Measurements from ENCODE around the gene MOSPD2. TPM values are rescaled to one million over a fixed set of nuclear protein-coding genes. Genes with fewer than 3 reads are reported as not detected.
A peak's percentile ranks its signal among the peaks of the same experiment; 100 is the strongest.

Gene MOSPD2
- total RNA-seq, 1 donor from 2014 or later, result 15.0 TPM

- peak overlapping the region; percentile 32 to 59 for H3K27ac ChIP-seq
- no peak overlapping the region for H3K4me3 ChIP-seq
- DNase-seq (ENCODE audit: low spot score in 2 of 2), result no peak
- no peak for TF ChIP-seq CTCF (IDR thresholded peaks at IDR 0.05)
- intact Hi-C loops (cut with DNase I), result loop anchor here (5.0 kb wide), 1 partner anchor 50 kb away; the partner anchor contains the start of genes FANCB and MOSPD2
- no peaks in the 10 kb centered on the region for H3K9me3 ChIP-seq
- no peaks in the 10 kb centered on the region for H3K4me1 ChIP-seq
- no peaks in the 10 kb centered on the region for H3K36me3 ChIP-seq
- H3K27me3 ChIP-seq, result no peaks in the 10 kb centered on the region
Measured at GRCh38 chrX:14922437-14922836, 49.2 kb downstream of the MOSPD2 start.

GRCh38 chrX:14923761-14924160, 50.5 kb downstream of the MOSPD2 start:
- Histone ChIP-seq H3K27me3 (no peaks in the 10 kb centered on the region), H3K27ac (no peak overlapping the region), H3K4me1 (no peaks in the 10 kb centered on the region), H3K4me3 (no peak overlapping the region), H3K9me3 (no peaks in the 10 kb centered on the region), H3K36me3 (no peaks in the 10 kb centered on the region)
- no peak for DNase-seq (ENCODE audit: low spot score in 2 of 2)
- TF ChIP-seq CTCF (IDR thresholded peaks at IDR 0.05), result no peak
- intact Hi-C loops (cut with DNase I), result loop anchor here (5.0 kb wide), 1 partner anchor 51 kb away; the partner anchor contains the start of genes FANCB and MOSPD2

- Histone ChIP-seq H3K36me3 (no peaks in the 10 kb centered on the region), H3K4me1 (no peaks in the 10 kb centered on the region), H3K27ac (peak overlapping the region; percentile 25 to 45), H3K9me3 (no peaks in the 10 kb centered on the region), H3K27me3 (no peaks in the 10 kb centered on the region), H3K4me3 (no peak overlapping the region)
- no peak for TF ChIP-seq CTCF (IDR thresholded peaks at IDR 0.05)
- DNase-seq (ENCODE audit: low spot score in 2 of 2), result no peak
- intact Hi-C loops (cut with DNase I), result no loop called here
Measured at GRCh38 chrX:14926471-14926870, 53.2 kb downstream of the MOSPD2 start.

GRCh38 chrX:14927401-14927800, 54.2 kb downstream of the MOSPD2 start:
- Histone ChIP-seq H3K36me3 (no peaks in the 10 kb centered on the region), H3K27ac (no peak overlapping the region), H3K27me3 (no peaks in the 10 kb centered on the region), H3K9me3 (no peaks in the 10 kb centered on the region), H3K4me1 (no peaks in the 10 kb centered on the region), H3K4me3 (no peak overlapping the region)
- DNase-seq (ENCODE audit: low spot score in 2 of 2), result no peak
- intact Hi-C loops (cut with DNase I), result no loop called here
- no peak for TF ChIP-seq CTCF (IDR thresholded peaks at IDR 0.05)

GRCh38 chrX:14930663-14931062, 57.4 kb downstream of the MOSPD2 start:
- Histone ChIP-seq H3K36me3 (no peaks in the 10 kb centered on the region), H3K27ac (no peak overlapping the region), H3K27me3 (no peaks in the 10 kb centered on the region), H3K4me3 (no peak overlapping the region), H3K4me1 (no peaks in the 10 kb centered on the region), H3K9me3 (no peaks in the 10 kb centered on the region)
- DNase-seq (ENCODE audit: low spot score in 2 of 2), result no peak
- no peak for TF ChIP-seq CTCF (IDR thresholded peaks at IDR 0.05)
- intact Hi-C loops (cut with DNase I), result no loop called here

GRCh38 chrX:14932136-14932535, 58.9 kb downstream of the MOSPD2 start:
- no peak for TF ChIP-seq CTCF (IDR thresholded peaks at IDR 0.05)
- Histone ChIP-seq H3K4me1 (no peaks in the 10 kb centered on the region), H3K27ac (no peak overlapping the region), H3K36me3 (no peaks in the 10 kb centered on the region), H3K27me3 (no peaks in the 10 kb centered on the region), H3K4me3 (no peak overlapping the region), H3K9me3 (no peaks in the 10 kb centered on the region)
- no peak for DNase-seq (ENCODE audit: low spot score in 2 of 2)
- intact Hi-C loops (cut with DNase I), result no loop called here
